Activated CD4-positive, alpha-beta T cell treated with anti-CD3 and anti-CD28 coated beads, Interleukin-2, amount 50 U/mL, for 16 hours (primary cell): ENCODE results near the gene MRAP2.
"Not testable (repeated sequence)": the region's sequence is repeated elsewhere in the genome, so short reads cannot be mapped to it uniquely, and the experiment has no call there.

Experiments
- DNase-seq: peaks from one replicate; pipeline ENCODE4 v3.0.0-alpha.2; 2020

The MRAP2 gene

GRCh38 chr6:84035484-84035883 is 1.9 kb downstream of the MRAP2 start:
- no peak for DNase-seq

DNA sequence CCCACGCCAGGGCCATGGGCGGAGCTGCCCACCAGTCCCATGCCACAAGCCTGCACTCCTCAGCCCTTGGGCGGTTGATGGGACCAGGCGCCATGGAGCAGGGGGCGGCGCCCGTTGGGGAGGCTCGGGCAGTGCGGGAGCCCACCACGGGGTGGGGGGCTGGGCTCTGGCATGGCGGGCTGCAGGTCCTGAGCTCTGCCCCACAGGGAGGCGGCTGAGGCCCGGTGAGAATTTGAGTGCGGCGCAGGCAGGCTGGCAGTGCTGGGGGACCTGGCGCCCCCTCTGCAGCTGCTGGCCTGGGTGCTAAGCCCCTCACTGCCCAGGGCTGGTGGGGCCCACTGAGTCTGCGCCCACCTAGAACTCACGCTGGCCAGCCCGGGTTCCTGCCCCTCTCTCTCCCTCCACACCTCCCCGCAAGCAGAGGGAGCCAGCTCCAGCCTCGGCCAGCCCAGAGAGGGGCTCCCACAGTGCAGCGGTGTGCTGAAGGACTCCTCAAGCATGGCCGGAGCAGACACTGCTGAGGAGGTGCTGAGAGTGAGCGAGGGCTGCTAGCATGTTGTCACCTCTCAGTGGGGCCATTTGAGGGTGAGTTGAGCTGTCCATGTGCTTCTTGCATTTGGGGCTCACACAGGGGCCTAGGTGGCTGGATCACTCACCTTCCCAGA is 4.0 kb downstream of the MRAP2 start:
- no peak for DNase-seq

DNA sequence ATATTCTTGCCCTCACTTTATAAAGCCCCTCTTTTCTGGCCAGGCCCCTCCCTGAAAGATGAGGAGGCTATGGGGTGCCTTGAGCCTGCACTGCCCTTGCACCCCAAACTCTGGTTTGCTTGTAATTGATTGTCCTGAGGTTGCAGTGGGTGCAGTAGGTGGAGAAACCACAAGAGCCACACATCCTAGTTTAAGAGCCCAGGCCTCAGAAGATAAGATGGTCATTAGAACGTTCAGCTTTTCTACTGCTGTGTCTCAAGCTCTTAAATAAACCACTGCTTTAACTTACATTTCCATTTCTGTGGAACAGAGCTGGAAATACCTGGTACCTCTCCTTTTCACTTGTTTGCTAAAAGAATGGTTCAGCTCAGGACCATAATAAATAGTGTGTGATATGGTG is 9.0 kb downstream of the MRAP2 start:
- DNase-seq: no peak

DNA sequence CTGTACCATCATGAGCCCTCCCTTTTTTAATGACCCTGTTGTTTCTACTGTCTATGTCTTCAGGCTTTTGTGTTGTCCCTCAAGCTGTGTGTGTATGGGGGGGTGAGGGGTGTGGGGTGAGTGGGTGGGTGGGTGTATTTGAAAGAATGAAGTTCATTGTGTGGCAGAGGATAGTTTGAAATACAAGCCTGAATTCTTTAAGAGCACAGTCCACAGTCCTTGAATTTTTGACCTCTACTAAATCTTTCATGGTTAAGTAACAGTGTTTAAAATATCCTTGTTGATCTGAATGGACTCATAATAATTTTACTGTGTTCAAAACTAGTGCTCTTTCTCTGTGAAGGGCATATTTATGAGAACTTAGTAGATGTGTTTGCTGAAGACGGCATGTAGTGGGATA is 10.0 kb downstream of the MRAP2 start:
- DNase-seq: no peak

- DNase-seq: no peak
Measured at GRCh38 chr6:84046755-84047154, 13.2 kb downstream of the MRAP2 start.

GRCh38 chr6:84048588-84048987 is 15.0 kb downstream of the MRAP2 start:
- no peak for DNase-seq

GRCh38 chr6:84050408-84050807 is 16.8 kb downstream of the MRAP2 start:
- DNase-seq: no peak

GRCh38 chr6:84052204-84052882 is 18.8 kb downstream of the MRAP2 start:
- no peak for DNase-seq

- no peak for DNase-seq
Measured at GRCh38 chr6:84052883-84053241, 19.3 kb downstream of the MRAP2 start.

- DNase-seq: no peak
Measured at GRCh38 chr6:84055647-84056046, 22.1 kb downstream of the MRAP2 start.

- DNase-seq: no peak
Measured at GRCh38 chr6:84057908-84058307, 24.3 kb downstream of the MRAP2 start.

GRCh38 chr6:84059082-84059481 is 25.5 kb downstream of the MRAP2 start:
- DNase-seq: no peak

DNA sequence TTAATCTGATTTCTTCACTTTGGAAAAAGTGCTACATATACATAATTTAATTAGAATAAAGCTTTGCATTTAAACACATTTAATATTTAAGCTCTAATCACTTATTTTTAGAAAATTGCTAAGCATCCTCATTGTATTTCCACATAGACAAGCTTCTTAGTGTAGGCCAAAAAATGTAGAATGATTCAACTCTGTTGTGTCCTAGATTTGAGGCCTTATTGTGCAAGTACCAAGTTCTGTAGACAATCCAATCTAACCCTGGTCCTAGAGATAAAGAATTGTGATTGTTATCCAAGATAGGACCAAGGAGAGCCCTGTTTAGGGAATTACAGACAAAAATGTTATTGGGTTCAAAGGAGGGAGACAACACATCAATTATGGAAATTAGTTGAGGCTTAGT is 27.6 kb downstream of the MRAP2 start:
- no peak for DNase-seq

GRCh38 chr6:84061613-84062398 is 28.2 kb downstream of the MRAP2 start:
- DNase-seq: no peak

DNA sequence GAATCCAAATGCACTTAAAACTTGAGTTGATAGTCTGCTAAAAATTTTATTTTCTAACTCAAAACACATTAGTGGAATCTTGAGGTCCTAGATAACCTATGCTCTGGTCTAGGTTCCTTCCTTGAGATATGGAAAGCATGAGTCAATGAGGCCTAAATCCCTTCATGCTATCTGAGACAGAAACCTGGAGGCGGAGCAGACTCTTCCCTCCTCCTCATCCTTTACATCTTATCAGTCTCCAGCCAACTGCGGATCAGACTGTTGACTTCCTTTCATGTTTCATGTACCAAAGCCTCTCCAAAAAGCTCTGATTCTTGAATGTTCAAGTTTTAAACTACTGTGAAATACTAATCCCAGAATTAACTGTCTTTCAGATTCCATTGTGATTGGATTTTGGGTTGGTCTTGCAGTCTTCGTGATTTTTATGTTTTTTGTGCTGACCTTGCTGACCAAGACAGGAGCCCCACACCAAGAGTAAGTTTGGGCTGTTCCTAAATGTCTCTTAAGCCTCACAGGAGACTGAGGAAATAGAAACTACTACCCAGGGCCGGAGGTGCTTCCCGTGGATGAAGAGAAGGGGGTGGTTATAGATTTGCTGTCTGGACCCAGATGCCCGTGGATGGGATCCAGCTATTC is 29.1 kb downstream of the MRAP2 start:
- no peak for DNase-seq

DNA sequence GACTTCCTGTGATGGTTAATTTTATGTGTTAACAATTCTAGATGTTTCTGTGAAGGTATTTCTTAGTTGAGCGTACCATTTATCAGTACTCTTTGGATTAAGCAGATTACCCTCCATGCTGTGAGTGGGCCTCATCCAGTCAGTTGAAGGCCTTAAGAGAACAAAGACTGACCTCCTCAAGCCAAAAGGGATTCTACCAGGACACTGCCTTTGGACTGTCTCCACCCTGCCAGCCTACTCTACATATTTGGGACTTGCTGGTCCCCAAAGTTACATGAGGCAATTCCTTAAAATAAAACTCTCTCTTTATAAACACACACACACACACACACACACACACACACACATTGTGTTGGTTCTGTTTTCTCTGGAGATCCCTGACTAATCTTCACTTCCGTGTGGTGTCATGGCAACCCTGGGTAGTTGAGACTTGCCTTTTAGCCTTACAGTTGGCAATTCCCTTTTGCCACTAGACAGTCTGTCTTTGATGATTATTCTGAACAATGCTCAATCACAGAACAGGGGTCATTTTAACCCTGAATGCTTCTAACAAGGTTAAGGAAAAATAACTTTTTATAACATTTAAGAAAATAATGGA is 32.2 kb downstream of the MRAP2 start:
- DNase-seq: no peak

DNA sequence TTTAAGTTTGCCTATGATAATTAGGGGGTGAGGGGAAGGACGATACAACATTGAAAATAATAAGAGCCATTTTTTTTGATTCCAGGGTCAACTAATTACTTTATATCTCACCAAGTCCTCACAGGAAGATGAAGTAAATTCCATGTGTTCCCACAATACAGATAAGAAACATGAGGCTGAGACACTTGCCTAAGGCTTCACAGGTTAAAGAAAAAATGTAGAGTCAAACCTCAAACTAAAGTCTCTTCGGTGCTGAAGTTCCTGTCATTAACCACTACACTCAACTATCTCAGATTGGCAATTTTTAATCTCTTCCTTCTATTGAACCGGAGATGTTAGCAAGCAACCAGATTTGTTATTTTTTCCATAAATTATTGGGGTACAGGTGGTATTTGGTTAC is 33.0 kb downstream of the MRAP2 start:
- no peak for DNase-seq

DNA sequence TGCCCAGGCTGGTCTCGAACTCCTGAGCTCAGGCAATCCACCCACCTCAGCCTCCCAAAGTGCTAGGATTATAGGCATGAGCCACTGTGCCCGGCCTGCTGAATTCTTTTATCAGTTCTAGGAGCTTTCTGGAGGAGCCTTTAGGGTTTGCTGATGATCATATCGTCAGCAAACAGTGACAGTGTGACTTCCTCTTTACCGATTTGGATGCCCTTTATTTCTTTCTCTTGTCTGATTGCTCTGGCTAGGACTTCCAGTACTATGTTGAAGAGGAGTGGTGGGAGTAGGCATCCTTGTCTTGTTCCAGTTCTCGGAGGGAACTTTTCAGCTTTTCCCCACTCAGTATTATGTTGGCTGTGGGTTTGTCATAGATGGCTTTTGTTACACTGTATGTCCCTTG is 35.3 kb downstream of the MRAP2 start:
- not testable (repeated sequence) for DNase-seq

GRCh38 chr6:84072442-84072997 is 38.9 kb downstream of the MRAP2 start:
- DNase-seq: no peak

- DNase-seq: no peak
Measured at GRCh38 chr6:84074988-84075781, 41.6 kb downstream of the MRAP2 start.

GRCh38 chr6:84077645-84078044 is 44.1 kb downstream of the MRAP2 start:
- no peak for DNase-seq

DNA sequence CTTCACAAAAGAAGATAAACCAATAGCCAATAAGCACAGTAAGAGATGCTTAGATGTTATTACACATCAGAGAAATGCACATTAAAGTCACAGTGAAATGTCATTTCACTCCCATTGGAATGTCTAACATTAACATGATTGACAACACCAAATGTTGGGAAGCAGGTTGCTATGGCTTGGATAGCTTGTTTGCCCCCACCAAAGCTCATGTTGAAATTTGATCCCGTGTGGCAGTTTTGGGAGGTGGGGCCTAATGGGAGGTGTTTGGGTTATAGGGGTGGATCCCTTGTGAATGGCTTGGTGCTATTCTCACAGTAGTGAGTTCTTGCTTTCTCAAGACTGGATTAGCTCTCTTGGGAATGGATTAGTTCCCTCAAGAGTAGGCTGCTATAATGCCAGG is 44.8 kb downstream of the MRAP2 start:
- DNase-seq: no peak
